CD4-positive, alpha-beta T cell treated with Interleukin-6 at 100 ng/mL for 8 hours (primary cell): Measurements from ENCODE around the gene CD58.

Experiments used
- DNase-seq: peaks from one replicate; pipeline ENCODE4 v3.0.0-alpha.2; 2020; ENCODE audit warnings: mixed read lengths, low spot score

CD58 gene

GRCh38 chr1:116510361-116510760, 60.5 kb downstream of the CD58 start:
- DNase-seq: no peak

GRCh38 chr1:116508984-116509980, 61.5 kb downstream of the CD58 start:
- DNase-seq: no peak

- no peak for DNase-seq
Observed at GRCh38 chr1:116508085-116508983, 62.5 kb downstream of the CD58 start.

- no peak for DNase-seq
Observed at GRCh38 chr1:116507631-116508030, 63.2 kb downstream of the CD58 start.

- DNase-seq: no peak
Observed at GRCh38 chr1:116506132-116507004, 64.5 kb downstream of the CD58 start.

GRCh38 chr1:116504308-116505156, 66.3 kb downstream of the CD58 start:
- DNase-seq: peak; percentile 91

GRCh38 chr1:116503546-116504307, 67.1 kb downstream of the CD58 start:
- DNase-seq: no peak

GRCh38 chr1:116502671-116503314, 68.0 kb downstream of the CD58 start:
- DNase-seq: no peak

- no peak for DNase-seq
Observed at GRCh38 chr1:116501870-116502244, 69.0 kb downstream of the CD58 start.

GRCh38 chr1:116501125-116501869, 69.5 kb downstream of the CD58 start:
- no peak for DNase-seq

- peak; percentile 60 for DNase-seq
Observed at GRCh38 chr1:116498789-116499628, 71.8 kb downstream of the CD58 start.

- no peak for DNase-seq
Observed at GRCh38 chr1:116497656-116498055, 73.2 kb downstream of the CD58 start.

- DNase-seq: no peak
Observed at GRCh38 chr1:116496898-116497297, 73.9 kb downstream of the CD58 start.

- no peak for DNase-seq
Observed at GRCh38 chr1:116496380-116496779, 74.4 kb downstream of the CD58 start.

- no peak for DNase-seq
Observed at GRCh38 chr1:116495535-116495934, 75.3 kb downstream of the CD58 start.

- DNase-seq: no peak
Observed at GRCh38 chr1:116494745-116495144, 76.1 kb downstream of the CD58 start.

- no peak for DNase-seq
Observed at GRCh38 chr1:116494353-116494692, 76.5 kb downstream of the CD58 start.
